Calu3 (cell line): ENCODE data around the gene STK10. TPM values are rescaled to one million over a fixed set of nuclear protein-coding genes. Genes with fewer than 3 reads are reported as not detected.

ENCODE experiments used
- BruUV-seq: library from RNA; stranded (reverse); fragments of 400-500 nt; replicated peaks from 2 replicates; lab custom pipeline; 2021; lab: Mats Ljungman, UMichigan
- CTCF ChIA-PET: fragments of 300-600 bp; sonication (Branson Sonifier 250); formaldehyde crosslinking; loops from one replicate; lab custom pipeline; 2022; ENCODE audit warnings: antibody characterized with exemption; lab: Charles Lee
- DNase-seq: peaks from one replicate; pipeline ENCODE4 v3.0.0; 2022
- H3K27ac Mint-ChIP-seq: one replicate; pipeline ENCODE4 v1.8.0; 2022; ENCODE audit warnings: mixed read lengths; ENCODE audit not compliant: unreplicated experiment
- H3K27me3 Mint-ChIP-seq: one replicate; pipeline ENCODE4 v1.8.0; 2022; ENCODE audit warnings: mixed read lengths; ENCODE audit not compliant: unreplicated experiment
- H3K36me3 Mint-ChIP-seq: one replicate; pipeline ENCODE4 v1.8.0; 2022; ENCODE audit warnings: mild to moderate bottlenecking, moderate library complexity, mixed read lengths; ENCODE audit not compliant: insufficient read depth, unreplicated experiment
- H3K4me1 Mint-ChIP-seq: one replicate; pipeline ENCODE4 v1.8.0; 2022; ENCODE audit warnings: mild to moderate bottlenecking, low read depth, mixed read lengths; ENCODE audit not compliant: unreplicated experiment
- H3K4me3 Mint-ChIP-seq: one replicate; pipeline ENCODE4 v1.8.0; 2022; ENCODE audit warnings: mild to moderate bottlenecking, low read depth, moderate library complexity, mixed read lengths; ENCODE audit not compliant: unreplicated experiment
- H3K9me3 Mint-ChIP-seq: one replicate; pipeline ENCODE4 v1.8.0; 2022; ENCODE audit warnings: low read depth, mixed read lengths; ENCODE audit not compliant: unreplicated experiment
- CTCF ChIP-seq: fragments of 200-600 bp; IDR thresholded peaks from one replicate; pipeline ENCODE4 v1.8.0; 2022; ENCODE audit warnings: antibody characterized with exemption; ENCODE audit not compliant: unreplicated experiment
- intact Hi-C: fragments of 100-400 bp; cut with micrococcal nuclease; formaldehyde crosslinking; loops from one replicate; pipeline ENCODE4 v1.10.0; 2022; ENCODE audit not compliant: unreplicated experiment
- total RNA-seq: library from RNA; stranded (reverse); gene quantifications from 2 replicates; pipeline ENCODE4 v1.2.3, GENCODE V29; 2022

Gene STK10
- total RNA-seq, 1 experiment from 2014 or later = 27.4 TPM

GRCh38 chr5:172131690-172132089 lies 56.3 kb downstream of the STK10 start:
- no peak overlapping the region for H3K4me3 Mint-ChIP-seq
- H3K36me3 Mint-ChIP-seq = no peaks in the 10 kb centered on the region
- intact Hi-C loops = no loop called here
- no TSS peak for BruUV-seq
- H3K4me1 Mint-ChIP-seq = no peaks in the 10 kb centered on the region
- TF ChIP-seq CTCF = no peak
- H3K9me3 Mint-ChIP-seq = no peaks in the 10 kb centered on the region
- DNase-seq = no peak
- no peaks in the 10 kb centered on the region for H3K27me3 Mint-ChIP-seq
- CTCF ChIA-PET = no interaction called here
- H3K27ac Mint-ChIP-seq = no peak overlapping the region

GRCh38 chr5:172129256-172129910 lies 58.6 kb downstream of the STK10 start:
- Mint-ChIP-seq H3K4me3 (no peak overlapping the region), H3K9me3 (peaks cover under 1% of the 10 kb centered on the region), H3K36me3 (no peaks in the 10 kb centered on the region), H3K27me3 (no peaks in the 10 kb centered on the region), H3K4me1 (no peaks in the 10 kb centered on the region), H3K27ac (no peak overlapping the region)
- BruUV-seq = no TSS peak
- CTCF ChIA-PET = interaction anchor here (0.6 kb wide), 1 partner anchor 31 kb away, joined by 3 read pairs; no protein-coding TSS in a partner anchor
- no peak for DNase-seq
- no peak for TF ChIP-seq CTCF
- intact Hi-C loops = no loop called here

GRCh38 chr5:172127581-172127980 lies 60.4 kb downstream of the STK10 start:
- Mint-ChIP-seq H3K27ac (no peak overlapping the region), H3K4me3 (no peak overlapping the region), H3K9me3 (peaks cover 3% of the 10 kb centered on the region), H3K4me1 (no peaks in the 10 kb centered on the region), H3K36me3 (no peaks in the 10 kb centered on the region), H3K27me3 (no peaks in the 10 kb centered on the region)
- no peak for TF ChIP-seq CTCF
- BruUV-seq = no TSS peak
- DNase-seq = no peak
- CTCF ChIA-PET = no interaction called here
- intact Hi-C loops = no loop called here

- DNase-seq = no peak
- intact Hi-C loops = no loop called here
- no peaks in the 10 kb centered on the region for H3K36me3 Mint-ChIP-seq
- no peaks in the 10 kb centered on the region for H3K4me1 Mint-ChIP-seq
- BruUV-seq = no TSS peak
- CTCF ChIA-PET = interaction anchor here (0.7 to 1.1 kb wide), 2 partner anchors 64 to 170 kb away, joined by 3 to 4 read pairs; no protein-coding TSS in a partner anchor
- no peaks in the 10 kb centered on the region for H3K27me3 Mint-ChIP-seq
- TF ChIP-seq CTCF = no peak
- no peak overlapping the region for H3K4me3 Mint-ChIP-seq
- no peak overlapping the region for H3K27ac Mint-ChIP-seq
- H3K9me3 Mint-ChIP-seq = peaks cover 3% of the 10 kb centered on the region
Observed at GRCh38 chr5:172123269-172123692, 64.7 kb downstream of the STK10 start.
